ENCODE measurements around the gene GNB1L.

GRCh38 chr22:19852177-19852781, 2.4 kb downstream of the GNB1L start:
- TF ChIP-seq GATA2 (IDR thresholded peaks at IDR 0.05; ENCODE audit: low read depth, low read length) = no peak
- no peak for TF ChIP-seq GATA3 (IDR thresholded peaks at IDR 0.05; ENCODE audit: low read depth, low read length)

All from SH-SY5Y (cell line).